22Rv1 (cell line): Measurements from ENCODE around the gene GALNT18.

Experiments used
- CTCF ChIP-seq: fragments of 450-650 bp; IDR thresholded peaks from 2 replicates; pipeline ENCODE4 v1.5.1; 2017; ENCODE audit warnings: mild to moderate bottlenecking
- ZFX ChIP-seq: fragments of 450-650 bp; IDR thresholded peaks from 2 replicates; pipeline ENCODE4 v1.6.1; 2017; ENCODE audit warnings: antibody characterized with exemption, borderline replicate concordance

GRCh38 chr11:11641581-11641980, 19.8 kb upstream of the GALNT18 start:
- TF ChIP-seq CTCF (no peak), ZFX (no peak)
